NB4 (cell line): ENCODE results near the gene MED29.

ENCODE experiments used
- DNase-seq: peaks from one replicate; pipeline ENCODE4 v3.0.0; 2010; ENCODE audit warnings: low read depth
- H3K4me3 ChIP-seq: one replicate; pipeline ENCODE4 v1.5.1; 2011; ENCODE audit warnings: mild to moderate bottlenecking, low read depth, low read length, moderate library complexity
- CTCF ChIP-seq: IDR thresholded peaks from one replicate; pipeline ENCODE4 v1.5.1; 2012; ENCODE audit warnings: low read depth, low read length
- MAX ChIP-seq: IDR thresholded peaks from 2 replicates; pipeline ENCODE4 v1.6.1; 2011; ENCODE audit warnings: low read depth, low read length
- MYC ChIP-seq: IDR thresholded peaks from 2 replicates; pipeline ENCODE4 v1.6.1; 2011; ENCODE audit warnings: low read depth, low read length
- POLR2A ChIP-seq: IDR thresholded peaks from 2 replicates; pipeline ENCODE4 v1.6.1; 2011; ENCODE audit warnings: mild to moderate bottlenecking; ENCODE audit not compliant: insufficient read length; ENCODE audit errors: extremely low read depth

The MED29 gene

DNA sequence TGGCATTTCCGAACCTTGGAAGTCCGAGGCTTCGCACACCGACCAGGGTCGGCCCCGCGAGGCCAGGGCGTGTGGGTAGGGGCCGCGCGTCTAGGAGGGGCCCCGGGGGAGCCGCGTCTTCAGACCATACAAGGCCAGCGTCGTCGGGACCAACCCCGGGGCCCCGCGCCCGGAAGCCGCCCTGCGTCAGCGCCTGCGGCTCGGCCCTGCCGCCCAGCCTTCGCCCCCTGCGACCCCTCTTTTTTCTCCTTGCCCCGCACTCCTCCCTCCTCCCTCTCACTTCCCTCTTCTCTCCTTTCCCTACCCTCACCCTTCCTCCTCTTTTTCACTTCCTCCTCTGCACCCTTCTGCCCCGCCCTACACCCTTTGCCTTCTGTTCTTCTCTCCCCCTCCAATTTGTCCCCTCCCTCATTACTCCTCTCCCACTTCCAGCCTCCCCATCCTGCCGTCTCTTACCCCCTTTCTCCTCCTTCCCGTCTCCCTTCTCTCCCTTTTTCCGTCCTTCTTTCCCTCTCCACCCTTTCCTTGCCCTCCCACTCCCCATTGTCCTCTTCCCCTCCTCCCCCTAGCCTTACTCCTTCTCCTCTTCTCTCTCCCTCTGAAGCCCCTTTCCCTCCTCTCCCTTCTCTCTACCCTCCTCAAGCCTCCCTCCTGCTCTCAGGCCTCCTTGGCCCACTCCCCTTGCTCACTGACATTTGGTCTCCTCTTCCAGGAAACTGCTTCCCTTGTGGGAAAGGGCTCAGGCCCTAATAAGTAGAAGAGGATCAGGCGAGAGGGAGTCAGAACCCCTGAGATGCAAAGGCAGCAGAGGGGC, 19.0 kb downstream of the MED29 start:
- peak overlapping the region; percentile 59 for H3K4me3 ChIP-seq
- DNase-seq, result peak; percentile 80
- TF ChIP-seq POLR2A (no peak), CTCF (no peak), MAX (no peak), MYC (no peak)

DNA sequence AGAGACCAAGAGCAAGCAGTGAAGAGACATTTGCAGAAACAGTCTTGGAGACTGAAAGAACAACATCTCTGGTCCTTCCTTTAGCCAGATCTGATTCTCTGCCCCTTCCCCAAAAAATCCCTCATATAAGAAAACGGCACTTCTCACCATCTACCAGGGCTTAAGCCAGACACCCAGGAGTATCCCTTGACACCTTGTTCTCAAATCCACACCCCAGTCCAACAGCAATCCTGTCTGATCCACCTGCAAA, 19.6 kb downstream of the MED29 start:
- no peak for DNase-seq
- TF ChIP-seq CTCF, result no peak
- no peak for TF ChIP-seq MAX
- TF ChIP-seq MYC, result no peak
- no peak for TF ChIP-seq POLR2A
- H3K4me3 ChIP-seq, result peak overlapping the region; percentile 11

GRCh38 chr19:39411081-39411831, 20.1 kb downstream of the MED29 start:
- DNase-seq, result peak; percentile 60
- peak overlapping the region; percentile 8 for H3K4me3 ChIP-seq
- no peak for TF ChIP-seq CTCF
- TF ChIP-seq POLR2A, result no peak
- no peak for TF ChIP-seq MAX
- no peak for TF ChIP-seq MYC

DNA sequence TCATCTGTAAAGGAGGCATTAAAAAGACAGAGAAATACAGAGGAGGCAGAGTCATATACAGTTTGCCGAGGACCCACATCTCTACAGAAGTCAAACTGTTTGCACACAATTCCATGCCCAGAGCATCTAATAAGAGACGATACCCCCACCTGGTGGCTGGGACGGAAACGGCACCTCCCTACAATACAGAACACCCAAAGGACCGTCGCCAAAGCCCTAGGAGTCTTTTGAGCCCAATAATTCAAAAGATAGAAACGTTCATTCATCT, 20.6 kb downstream of the MED29 start:
- peak; percentile 64 for TF ChIP-seq CTCF
- no peak for TF ChIP-seq MAX
- TF ChIP-seq POLR2A, result no peak
- peak; percentile 87 for DNase-seq
- H3K4me3 ChIP-seq, result peak overlapping the region; percentile 28

DNA sequence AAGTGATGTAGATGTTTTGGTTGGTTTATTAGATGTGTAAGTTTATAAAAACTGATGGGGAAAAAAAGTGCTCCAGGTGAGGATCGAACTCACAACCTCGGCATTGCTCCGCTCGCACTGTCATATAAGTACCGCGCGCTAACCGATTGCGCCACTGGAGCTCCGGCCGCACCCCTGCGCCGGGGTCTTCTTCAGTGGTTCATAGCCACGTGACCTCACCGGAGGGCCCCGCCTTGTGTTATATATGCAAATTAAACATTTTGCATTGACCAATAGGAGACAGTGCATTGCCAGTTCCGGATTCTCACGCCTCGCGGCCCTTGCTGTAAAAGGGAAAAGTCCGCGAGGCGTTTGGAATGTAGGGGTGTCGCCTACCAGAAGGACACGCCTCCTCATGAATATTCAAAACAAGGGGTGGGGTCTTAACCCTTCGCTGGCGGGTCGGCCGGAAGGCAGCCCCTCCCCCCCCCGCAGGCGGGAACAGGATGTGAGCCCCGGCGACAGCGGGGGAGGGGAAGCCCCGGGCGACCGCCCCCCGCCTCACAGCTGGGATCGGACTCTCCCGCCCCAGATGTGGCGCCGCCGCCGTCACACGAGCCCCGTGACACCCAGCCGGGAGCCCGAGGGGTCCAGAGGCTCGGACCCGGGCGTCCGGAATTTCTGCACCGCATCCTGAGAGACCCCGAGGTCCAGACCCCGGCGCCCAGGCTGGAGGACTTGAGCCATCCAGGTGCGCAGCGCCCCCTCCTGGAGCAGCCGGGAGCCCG, 21.1 kb downstream of the MED29 start, which contains the start of gene PLEKHG2:
PLEKHG2 (plus strand) TSS at position 570 of the 767 bp plus-strand sequence. CDS start 1,418 bp downstream, outside the sequence.
- peak; percentile 97 for DNase-seq
- TF ChIP-seq MAX (peak; percentile 89), MYC (0 out of 2 replicates have a peak, but pooled peaks have one; percentile 45), CTCF (peak; percentile 49), POLR2A (peak; percentile 35)
- peak within 1 kb of the TSS; percentile 65 for H3K4me3 ChIP-seq
